ENCODE results near the gene TIMM22. TPM values are rescaled to one million over a fixed set of nuclear protein-coding genes. Genes with fewer than 3 reads are reported as not detected.

The TIMM22 gene
- total RNA-seq, 1 donor from 2014 or later: 14.1 TPM

DNA sequence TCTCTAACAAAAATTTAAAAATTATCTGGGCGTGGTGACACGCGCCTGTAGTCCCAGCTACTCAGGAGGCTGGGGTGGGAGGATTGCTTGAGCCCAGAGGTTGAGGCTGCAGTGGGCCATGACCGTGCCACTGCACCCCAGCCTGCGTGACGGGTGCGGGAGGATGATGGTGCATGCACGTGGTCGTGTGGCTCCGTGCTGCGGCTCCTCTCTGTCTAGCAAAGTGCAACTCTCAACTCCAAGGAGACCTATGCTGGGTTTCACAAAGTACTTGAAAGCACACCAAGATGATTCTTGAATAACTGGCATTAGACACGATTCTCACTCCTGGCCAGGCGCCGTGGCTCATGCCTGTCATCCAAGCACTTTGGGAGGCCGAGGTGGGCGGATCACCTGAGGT, 43.2 kb upstream of the TIMM22 start:
- no peaks in the 10 kb centered on the region for H3K27me3 Mint-ChIP-seq
- no peak for TF ChIP-seq CTCF (IDR thresholded peaks at IDR 0.05; ENCODE audit: unreplicated experiment)
- H3K4me3 Mint-ChIP-seq (ENCODE audit: low read depth): no peak overlapping the region
- no peaks in the 10 kb centered on the region for H3K9me3 Mint-ChIP-seq (ENCODE audit: low read depth)
- H3K36me3 Mint-ChIP-seq (ENCODE audit: insufficient read depth): peaks cover 12% of the 10 kb centered on the region
- H3K4me1 Mint-ChIP-seq (ENCODE audit: low read depth): peaks cover 20% of the 10 kb centered on the region
- peak overlapping the region; percentile 95 for H3K27ac Mint-ChIP-seq
- DNase-seq (ENCODE audit: low spot score, unreplicated experiment): no peak

DNA sequence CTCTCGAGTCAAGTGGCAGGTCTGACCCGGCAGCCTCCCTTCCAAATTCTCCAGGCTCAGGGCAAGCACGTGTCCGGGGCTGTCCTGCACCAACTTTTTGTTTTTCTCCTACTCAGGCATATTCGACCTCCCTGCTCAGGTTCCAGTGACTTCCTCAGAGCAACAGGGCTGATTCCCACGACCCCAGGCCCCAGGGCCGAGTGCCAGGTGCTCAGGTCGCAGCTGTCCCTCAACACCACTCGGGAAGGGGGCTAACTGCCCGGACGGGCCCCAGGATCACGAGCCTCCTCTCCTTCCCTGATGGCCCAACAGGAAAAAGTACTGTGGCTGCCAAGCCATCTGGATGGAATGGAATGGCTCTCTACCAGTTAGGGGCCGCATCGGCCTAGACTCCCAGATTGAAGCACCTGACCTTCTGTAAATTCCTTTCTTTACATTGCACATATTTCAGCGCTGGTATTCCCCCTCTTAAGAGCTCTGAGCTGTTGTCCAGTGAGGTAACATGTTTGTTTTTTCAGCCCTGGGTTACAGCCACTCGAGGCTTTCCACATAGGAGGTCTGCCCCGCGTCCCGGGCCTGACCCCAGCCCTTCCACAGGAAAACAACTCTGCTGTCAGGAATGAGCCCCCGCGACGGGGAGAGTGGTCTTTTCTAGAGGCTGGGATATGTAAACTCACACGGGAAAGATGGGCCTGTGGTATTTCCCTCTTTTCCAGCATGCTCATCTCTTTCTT, 42.3 kb upstream of the TIMM22 start:
- H3K27me3 Mint-ChIP-seq: no peaks in the 10 kb centered on the region
- no peaks in the 10 kb centered on the region for H3K9me3 Mint-ChIP-seq (ENCODE audit: low read depth)
- H3K36me3 Mint-ChIP-seq (ENCODE audit: insufficient read depth): peaks cover 12% of the 10 kb centered on the region
- peaks cover 20% of the 10 kb centered on the region for H3K4me1 Mint-ChIP-seq (ENCODE audit: low read depth)
- DNase-seq (ENCODE audit: low spot score, unreplicated experiment): no peak
- peak overlapping the region; percentile 33 for H3K4me3 Mint-ChIP-seq (ENCODE audit: low read depth)
- TF ChIP-seq CTCF (IDR thresholded peaks at IDR 0.05; ENCODE audit: unreplicated experiment): no peak
- peak overlapping the region; percentile 95 for H3K27ac Mint-ChIP-seq

DNA sequence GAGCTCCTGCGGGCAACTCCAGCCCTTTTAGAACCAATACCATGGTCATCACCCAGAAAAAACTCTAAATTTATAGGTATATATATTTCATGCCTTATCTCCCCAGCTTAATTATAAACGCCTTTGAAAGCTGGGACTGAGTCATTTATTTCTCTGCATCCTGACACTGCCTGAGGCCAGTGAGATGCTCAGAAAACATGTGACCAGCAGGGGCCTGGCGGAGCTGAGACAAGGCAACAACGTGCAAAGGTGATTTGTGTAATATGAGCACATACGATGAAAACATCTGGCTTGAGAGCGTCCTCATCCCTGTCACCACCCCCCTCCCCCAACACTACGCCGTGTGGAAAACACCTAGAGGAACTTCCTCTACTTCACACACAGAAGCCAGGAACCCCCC, 40.0 kb upstream of the TIMM22 start:
- Mint-ChIP-seq H3K4me1 (ENCODE audit: low read depth) (peaks cover 11% of the 10 kb centered on the region), H3K4me3 (ENCODE audit: low read depth) (peak overlapping the region; percentile 7), H3K36me3 (ENCODE audit: insufficient read depth) (peaks cover 12% of the 10 kb centered on the region), H3K27ac (peak overlapping the region; percentile 13), H3K27me3 (no peaks in the 10 kb centered on the region), H3K9me3 (ENCODE audit: low read depth) (no peaks in the 10 kb centered on the region)
- DNase-seq (ENCODE audit: low spot score, unreplicated experiment): no peak
- no peak for TF ChIP-seq CTCF (IDR thresholded peaks at IDR 0.05; ENCODE audit: unreplicated experiment)

GRCh38 chr17:957856-958421, 39.0 kb upstream of the TIMM22 start:
- Mint-ChIP-seq H3K4me1 (ENCODE audit: low read depth) (peaks cover 14% of the 10 kb centered on the region), H3K9me3 (ENCODE audit: low read depth) (no peaks in the 10 kb centered on the region), H3K36me3 (ENCODE audit: insufficient read depth) (peaks cover 12% of the 10 kb centered on the region), H3K4me3 (ENCODE audit: low read depth) (no peak overlapping the region), H3K27ac (no peak overlapping the region), H3K27me3 (no peaks in the 10 kb centered on the region)
- DNase-seq (ENCODE audit: low spot score, unreplicated experiment): no peak
- no peak for TF ChIP-seq CTCF (IDR thresholded peaks at IDR 0.05; ENCODE audit: unreplicated experiment)

GRCh38 chr17:958712-959451, 38.0 kb upstream of the TIMM22 start:
- H3K27ac Mint-ChIP-seq: no peak overlapping the region
- H3K4me1 Mint-ChIP-seq (ENCODE audit: low read depth): peaks cover 15% of the 10 kb centered on the region
- TF ChIP-seq CTCF (IDR thresholded peaks at IDR 0.05; ENCODE audit: unreplicated experiment): no peak
- H3K9me3 Mint-ChIP-seq (ENCODE audit: low read depth): no peaks in the 10 kb centered on the region
- no peak for DNase-seq (ENCODE audit: low spot score, unreplicated experiment)
- H3K27me3 Mint-ChIP-seq: no peaks in the 10 kb centered on the region
- peaks cover 12% of the 10 kb centered on the region for H3K36me3 Mint-ChIP-seq (ENCODE audit: insufficient read depth)
- no peak overlapping the region for H3K4me3 Mint-ChIP-seq (ENCODE audit: low read depth)

Measured in progenitor cell of endocrine pancreas (in vitro differentiated cells).